GM18511 (cell line): ENCODE measurements around the gene BCAT1.
A peak's percentile ranks its signal among the peaks of the same experiment; 100 is the strongest.

Source experiments
- ATAC-seq: cut with Tn5 transposase; IDR thresholded peaks from one replicate; pipeline ENCODE4 v1.9.1; 2021; ENCODE audit warnings: mild to moderate bottlenecking, moderate library complexity; ENCODE audit not compliant: unreplicated experiment

The BCAT1 gene

GRCh38 chr12:24948757-24949722, at the start of gene BCAT1:
Gene BCAT1, minus strand, starts transcription at chr12:24949101. Its CDS starts 169 bp downstream, at chr12:24948932.
- ATAC-seq, result peak; percentile 45

- peak; percentile 84 for ATAC-seq
Observed at GRCh38 chr12:24997970-24998582, 49.2 kb upstream of the BCAT1 start.

- peak; percentile 7 for ATAC-seq
Observed at GRCh38 chr12:24997496-24997895, 48.6 kb upstream of the BCAT1 start.

GRCh38 chr12:24996820-24997219, 47.9 kb upstream of the BCAT1 start:
- ATAC-seq, result no peak

- ATAC-seq, result peak; percentile 35
Observed at GRCh38 chr12:24996102-24996797, 47.3 kb upstream of the BCAT1 start.

GRCh38 chr12:24993793-24994192, 44.9 kb upstream of the BCAT1 start:
- ATAC-seq, result no peak

- ATAC-seq, result no peak
Observed at GRCh38 chr12:24991209-24992049, 42.5 kb upstream of the BCAT1 start.

- no peak for ATAC-seq
Observed at GRCh38 chr12:24989216-24989615, 40.3 kb upstream of the BCAT1 start.

- no peak for ATAC-seq
Observed at GRCh38 chr12:24982250-24982649, 33.3 kb upstream of the BCAT1 start.

GRCh38 chr12:24979976-24980730, 31.3 kb upstream of the BCAT1 start:
- ATAC-seq, result no peak

GRCh38 chr12:24979329-24979728, 30.4 kb upstream of the BCAT1 start:
- ATAC-seq, result peak; percentile 55

GRCh38 chr12:24977711-24978110, 28.8 kb upstream of the BCAT1 start:
- no peak for ATAC-seq

GRCh38 chr12:24977060-24977459, 28.2 kb upstream of the BCAT1 start:
- no peak for ATAC-seq

- no peak for ATAC-seq
Observed at GRCh38 chr12:24975425-24975824, 26.5 kb upstream of the BCAT1 start.

GRCh38 chr12:24974216-24974615, 25.3 kb upstream of the BCAT1 start:
- no peak for ATAC-seq

GRCh38 chr12:24972078-24972477, 23.2 kb upstream of the BCAT1 start:
- no peak for ATAC-seq

- no peak for ATAC-seq
Observed at GRCh38 chr12:24970177-24970576, 21.3 kb upstream of the BCAT1 start.

- ATAC-seq, result no peak
Observed at GRCh38 chr12:24966951-24967564, 18.2 kb upstream of the BCAT1 start.

GRCh38 chr12:24964342-24964741, 15.4 kb upstream of the BCAT1 start:
- no peak for ATAC-seq
